ENCODE results near the gene WFIKKN1.

Gene WFIKKN1

GRCh38 chr16:588889-589657 lies 41.7 kb upstream of the WFIKKN1 start:
- Histone ChIP-seq H3K27ac (ENCODE audit: low read depth, low read length) (peak overlapping the region; percentile 97), H3K36me3 (ENCODE audit: control insufficient read depth in 1 of 2, insufficient read depth in 2 of 2, low read length in 2 of 2) (no peaks in the 10 kb centered on the region), H3K4me3 (ENCODE audit: low read depth in 1 of 2, low read length in 2 of 2) (peak overlapping the region; percentile 81 to 83), H3K4me1 (ENCODE audit: control insufficient read depth in 1 of 2, insufficient read depth in 2 of 2, low read length in 2 of 2) (peaks cover 37 to 51% of the 10 kb centered on the region in 2 donors), H3K9me3 (ENCODE audit: control insufficient read depth in 1 of 2, low read length in 2 of 2) (no peaks in the 10 kb centered on the region), H3K27me3 (ENCODE audit: control insufficient read depth in 1 of 2, insufficient read depth in 2 of 2, low read length in 2 of 2) (peaks cover 3 to 6% of the 10 kb centered on the region in 2 donors), H3K9ac (ENCODE audit: low read depth in 1 of 2, low read length in 2 of 2) (peak overlapping the region; percentile 76 to 88)

GRCh38 chr16:589658-590187 lies 41.1 kb upstream of the WFIKKN1 start, which contains the start of gene RAB40C:
TSS of gene RAB40C (plus strand) at chr16:590066. CDS start at chr16:590292, 226 bp downstream.
- peak within 1 kb of the TSS; percentile 92 to 98 for H3K9ac ChIP-seq (ENCODE audit: low read depth in 1 of 2, low read length in 2 of 2)
- H3K36me3 ChIP-seq (ENCODE audit: control insufficient read depth in 1 of 2, insufficient read depth in 2 of 2, low read length in 2 of 2) = no peaks in the 10 kb centered on the region
- peak within 1 kb of the TSS; percentile 83 to 86 for H3K4me3 ChIP-seq (ENCODE audit: low read depth in 1 of 2, low read length in 2 of 2)
- H3K27ac ChIP-seq (ENCODE audit: low read depth, low read length) = peak within 1 kb of the TSS; percentile 97
- H3K4me1 ChIP-seq (ENCODE audit: control insufficient read depth in 1 of 2, insufficient read depth in 2 of 2, low read length in 2 of 2) = peaks cover 43 to 56% of the 10 kb centered on the region in 2 donors
- no peaks in the 10 kb centered on the region for H3K9me3 ChIP-seq (ENCODE audit: control insufficient read depth in 1 of 2, low read length in 2 of 2)
- peaks cover 3 to 6% of the 10 kb centered on the region in 2 donors for H3K27me3 ChIP-seq (ENCODE audit: control insufficient read depth in 1 of 2, insufficient read depth in 2 of 2, low read length in 2 of 2)

- peak overlapping the region; percentile 87 for H3K27ac ChIP-seq (ENCODE audit: low read depth, low read length)
- H3K36me3 ChIP-seq (ENCODE audit: control insufficient read depth in 1 of 2, insufficient read depth in 2 of 2, low read length in 2 of 2) = no peaks in the 10 kb centered on the region
- H3K9me3 ChIP-seq (ENCODE audit: control insufficient read depth in 1 of 2, low read length in 2 of 2) = no peaks in the 10 kb centered on the region
- H3K4me1 ChIP-seq (ENCODE audit: control insufficient read depth in 1 of 2, insufficient read depth in 2 of 2, low read length in 2 of 2) = peaks cover 48 to 61% of the 10 kb centered on the region in 2 donors
- H3K9ac ChIP-seq (ENCODE audit: low read depth in 1 of 2, low read length in 2 of 2) = peak overlapping the region; percentile 92 to 98
- peaks cover 3 to 5% of the 10 kb centered on the region in 2 donors for H3K27me3 ChIP-seq (ENCODE audit: control insufficient read depth in 1 of 2, insufficient read depth in 2 of 2, low read length in 2 of 2)
- peak overlapping the region; percentile 79 to 86 for H3K4me3 ChIP-seq (ENCODE audit: low read depth in 1 of 2, low read length in 2 of 2)
These were observed 40.5 kb upstream of the WFIKKN1 start for GRCh38 chr16:590188-590814.

- Histone ChIP-seq H3K9ac (ENCODE audit: low read depth in 1 of 2, low read length in 2 of 2) (peak overlapping the region; percentile 92 to 98), H3K9me3 (ENCODE audit: control insufficient read depth in 1 of 2, low read length in 2 of 2) (no peaks in the 10 kb centered on the region), H3K4me1 (ENCODE audit: control insufficient read depth in 1 of 2, insufficient read depth in 2 of 2, low read length in 2 of 2) (peaks cover 52 to 61% of the 10 kb centered on the region in 2 donors), H3K36me3 (ENCODE audit: control insufficient read depth in 1 of 2, insufficient read depth in 2 of 2, low read length in 2 of 2) (peaks cover 0 to under 1% of the 10 kb centered on the region in 2 donors), H3K27me3 (ENCODE audit: control insufficient read depth in 1 of 2, insufficient read depth in 2 of 2, low read length in 2 of 2) (peaks cover 0 to 3% of the 10 kb centered on the region in 2 donors), H3K27ac (ENCODE audit: low read depth, low read length) (peak overlapping the region; percentile 87), H3K4me3 (ENCODE audit: low read depth in 1 of 2, low read length in 2 of 2) (peak overlapping the region; percentile 79 to 86)
These were observed 40.0 kb upstream of the WFIKKN1 start for GRCh38 chr16:590815-591200.

GRCh38 chr16:591231-591630 lies 39.6 kb upstream of the WFIKKN1 start:
- peaks cover 0 to 5% of the 10 kb centered on the region in 2 donors for H3K36me3 ChIP-seq (ENCODE audit: control insufficient read depth in 1 of 2, insufficient read depth in 2 of 2, low read length in 2 of 2)
- H3K27me3 ChIP-seq (ENCODE audit: control insufficient read depth in 1 of 2, insufficient read depth in 2 of 2, low read length in 2 of 2) = peaks cover 0 to 1% of the 10 kb centered on the region in 2 donors
- peaks cover 56 to 61% of the 10 kb centered on the region in 2 donors for H3K4me1 ChIP-seq (ENCODE audit: control insufficient read depth in 1 of 2, insufficient read depth in 2 of 2, low read length in 2 of 2)
- peak overlapping the region; percentile 79 to 86 for H3K4me3 ChIP-seq (ENCODE audit: low read depth in 1 of 2, low read length in 2 of 2)
- no peak overlapping the region for H3K27ac ChIP-seq (ENCODE audit: low read depth, low read length)
- H3K9me3 ChIP-seq (ENCODE audit: control insufficient read depth in 1 of 2, low read length in 2 of 2) = no peaks in the 10 kb centered on the region
- H3K9ac ChIP-seq (ENCODE audit: low read depth in 1 of 2, low read length in 2 of 2) = peak overlapping the region; percentile 92 to 98

GRCh38 chr16:591892-592517 lies 38.8 kb upstream of the WFIKKN1 start:
- H3K27ac ChIP-seq (ENCODE audit: low read depth, low read length) = peak overlapping the region; percentile 92
- peaks cover 0 to 13% of the 10 kb centered on the region in 2 donors for H3K36me3 ChIP-seq (ENCODE audit: control insufficient read depth in 1 of 2, insufficient read depth in 2 of 2, low read length in 2 of 2)
- peak overlapping the region; percentile 70 to 92 for H3K9ac ChIP-seq (ENCODE audit: low read depth in 1 of 2, low read length in 2 of 2)
- H3K4me1 ChIP-seq (ENCODE audit: control insufficient read depth in 1 of 2, insufficient read depth in 2 of 2, low read length in 2 of 2) = peaks cover 61% of the 10 kb centered on the region in 2 donors
- no peaks in the 10 kb centered on the region for H3K27me3 ChIP-seq (ENCODE audit: control insufficient read depth in 1 of 2, insufficient read depth in 2 of 2, low read length in 2 of 2)
- H3K9me3 ChIP-seq (ENCODE audit: control insufficient read depth in 1 of 2, low read length in 2 of 2) = no peaks in the 10 kb centered on the region
- peak overlapping the region; percentile 15 to 41 for H3K4me3 ChIP-seq (ENCODE audit: low read depth in 1 of 2, low read length in 2 of 2)

GRCh38 chr16:592518-593306 lies 38.1 kb upstream of the WFIKKN1 start:
- Histone ChIP-seq H3K36me3 (ENCODE audit: control insufficient read depth in 1 of 2, insufficient read depth in 2 of 2, low read length in 2 of 2) (peaks cover 0 to 16% of the 10 kb centered on the region in 2 donors), H3K27me3 (ENCODE audit: control insufficient read depth in 1 of 2, insufficient read depth in 2 of 2, low read length in 2 of 2) (no peaks in the 10 kb centered on the region), H3K4me3 (ENCODE audit: low read depth in 1 of 2, low read length in 2 of 2) (peak overlapping the region; percentile 15 to 41), H3K27ac (ENCODE audit: low read depth, low read length) (peak overlapping the region; percentile 92), H3K9ac (ENCODE audit: low read depth in 1 of 2, low read length in 2 of 2) (peak overlapping the region; percentile 70 to 92), H3K4me1 (ENCODE audit: control insufficient read depth in 1 of 2, insufficient read depth in 2 of 2, low read length in 2 of 2) (peaks cover 53 to 58% of the 10 kb centered on the region in 2 donors), H3K9me3 (ENCODE audit: control insufficient read depth in 1 of 2, low read length in 2 of 2) (no peaks in the 10 kb centered on the region)

GRCh38 chr16:593406-593805 lies 37.4 kb upstream of the WFIKKN1 start:
- H3K9me3 ChIP-seq (ENCODE audit: control insufficient read depth in 1 of 2, low read length in 2 of 2) = no peaks in the 10 kb centered on the region
- H3K4me1 ChIP-seq (ENCODE audit: control insufficient read depth in 1 of 2, insufficient read depth in 2 of 2, low read length in 2 of 2) = peaks cover 47 to 58% of the 10 kb centered on the region in 2 donors
- no peaks in the 10 kb centered on the region for H3K27me3 ChIP-seq (ENCODE audit: control insufficient read depth in 1 of 2, insufficient read depth in 2 of 2, low read length in 2 of 2)
- peak overlapping the region; percentile 15 to 44 for H3K4me3 ChIP-seq (ENCODE audit: low read depth in 1 of 2, low read length in 2 of 2)
- H3K9ac ChIP-seq (ENCODE audit: low read depth in 1 of 2, low read length in 2 of 2) = peak overlapping the region; percentile 70 to 92
- peaks cover 0 to 16% of the 10 kb centered on the region in 2 donors for H3K36me3 ChIP-seq (ENCODE audit: control insufficient read depth in 1 of 2, insufficient read depth in 2 of 2, low read length in 2 of 2)
- peak overlapping the region; percentile 92 for H3K27ac ChIP-seq (ENCODE audit: low read depth, low read length)

GRCh38 chr16:593807-594206 lies 37.0 kb upstream of the WFIKKN1 start:
- Histone ChIP-seq H3K27me3 (ENCODE audit: control insufficient read depth in 1 of 2, insufficient read depth in 2 of 2, low read length in 2 of 2) (no peaks in the 10 kb centered on the region), H3K4me3 (ENCODE audit: low read depth in 1 of 2, low read length in 2 of 2) (peak overlapping the region; percentile 15 to 44), H3K36me3 (ENCODE audit: control insufficient read depth in 1 of 2, insufficient read depth in 2 of 2, low read length in 2 of 2) (peaks cover 0 to 16% of the 10 kb centered on the region in 2 donors), H3K9ac (ENCODE audit: low read depth in 1 of 2, low read length in 2 of 2) (peak overlapping the region; percentile 65 to 92), H3K4me1 (ENCODE audit: control insufficient read depth in 1 of 2, insufficient read depth in 2 of 2, low read length in 2 of 2) (peaks cover 46 to 58% of the 10 kb centered on the region in 2 donors), H3K27ac (ENCODE audit: low read depth, low read length) (peak overlapping the region; percentile 92), H3K9me3 (ENCODE audit: control insufficient read depth in 1 of 2, low read length in 2 of 2) (no peaks in the 10 kb centered on the region)
